ENCODE results near the gene SLC22A3. TPM values are rescaled to one million over a fixed set of nuclear protein-coding genes. Genes with fewer than 3 reads are reported as not detected.

The SLC22A3 gene
- total RNA-seq, 3 donors from 2014 or later, result 1.4 to 7.3 (median 1.6) TPM

DNA sequence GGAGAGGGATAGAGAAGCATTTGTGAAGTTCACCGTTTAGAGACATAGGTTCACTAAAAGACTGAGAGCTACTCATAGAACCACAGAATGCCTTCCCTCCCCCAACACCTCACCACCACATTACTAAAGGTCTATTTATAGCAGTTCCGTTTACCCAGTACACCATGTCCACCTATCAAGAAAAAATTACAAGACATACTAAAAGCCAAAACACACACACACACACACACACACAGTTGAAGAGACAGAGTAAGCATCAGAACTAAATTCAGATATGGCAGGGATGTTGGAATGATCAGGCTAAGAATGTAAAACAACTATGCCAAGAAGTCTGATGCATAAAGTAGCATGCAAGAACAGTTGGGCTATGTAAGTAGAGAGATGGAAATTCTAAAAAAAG lies 52.3 kb downstream of the SLC22A3 start:
- TF ChIP-seq, protein P1, sequence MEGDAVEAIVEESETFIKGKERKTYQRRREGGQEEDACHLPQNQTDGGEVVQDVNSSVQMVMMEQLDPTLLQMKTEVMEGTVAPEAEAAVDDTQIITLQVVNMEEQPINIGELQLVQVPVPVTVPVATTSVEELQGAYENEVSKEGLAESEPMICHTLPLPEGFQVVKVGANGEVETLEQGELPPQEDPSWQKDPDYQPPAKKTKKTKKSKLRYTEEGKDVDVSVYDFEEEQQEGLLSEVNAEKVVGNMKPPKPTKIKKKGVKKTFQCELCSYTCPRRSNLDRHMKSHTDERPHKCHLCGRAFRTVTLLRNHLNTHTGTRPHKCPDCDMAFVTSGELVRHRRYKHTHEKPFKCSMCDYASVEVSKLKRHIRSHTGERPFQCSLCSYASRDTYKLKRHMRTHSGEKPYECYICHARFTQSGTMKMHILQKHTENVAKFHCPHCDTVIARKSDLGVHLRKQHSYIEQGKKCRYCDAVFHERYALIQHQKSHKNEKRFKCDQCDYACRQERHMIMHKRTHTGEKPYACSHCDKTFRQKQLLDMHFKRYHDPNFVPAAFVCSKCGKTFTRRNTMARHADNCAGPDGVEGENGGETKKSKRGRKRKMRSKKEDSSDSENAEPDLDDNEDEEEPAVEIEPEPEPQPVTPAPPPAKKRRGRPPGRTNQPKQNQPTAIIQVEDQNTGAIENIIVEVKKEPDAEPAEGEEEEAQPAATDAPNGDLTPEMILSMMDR (IDR thresholded peaks at IDR 0.05), result no peak
- H3K9me3 ChIP-seq, result no peaks in the 10 kb centered on the region
- no peak overlapping the region for H3K4me3 ChIP-seq
- no peak for ATAC-seq
- H3K4me1 ChIP-seq (ENCODE audit: low read depth), result no peaks in the 10 kb centered on the region
- intact Hi-C loops (cut with DNase I, micrococcal nuclease), result no loop called here
- H3K36me3 ChIP-seq (ENCODE audit: low read depth), result no peaks in the 10 kb centered on the region
- no peak for DNase-seq

DNA sequence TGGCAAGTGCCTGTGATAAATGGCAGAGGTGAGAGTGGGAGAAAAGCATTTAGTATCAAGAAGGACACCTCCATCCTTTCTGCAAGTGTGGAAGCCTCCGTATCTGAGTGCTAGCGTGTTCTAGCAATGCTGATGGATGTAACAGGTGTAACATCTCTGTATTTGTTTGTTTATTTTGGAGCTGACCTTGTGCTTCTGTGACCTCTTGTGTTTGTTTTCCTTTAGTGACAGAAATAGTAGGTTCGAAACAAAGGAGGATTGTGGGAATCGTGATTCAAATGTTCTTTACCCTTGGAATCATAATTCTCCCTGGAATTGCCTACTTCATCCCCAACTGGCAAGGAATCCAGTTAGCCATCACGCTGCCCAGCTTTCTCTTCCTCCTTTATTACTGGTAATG lies 60.4 kb downstream of the SLC22A3 start:
- Histone ChIP-seq H3K9me3 (no peaks in the 10 kb centered on the region), H3K4me1 (ENCODE audit: low read depth) (no peaks in the 10 kb centered on the region), H3K4me3 (no peak overlapping the region), H3K36me3 (ENCODE audit: low read depth) (no peaks in the 10 kb centered on the region)
- intact Hi-C loops (cut with DNase I, micrococcal nuclease), result no loop called here
- ATAC-seq (no peak), DNase-seq (no peak)
- TF ChIP-seq, protein P1 (IDR thresholded peaks at IDR 0.05), result no peak

DNA sequence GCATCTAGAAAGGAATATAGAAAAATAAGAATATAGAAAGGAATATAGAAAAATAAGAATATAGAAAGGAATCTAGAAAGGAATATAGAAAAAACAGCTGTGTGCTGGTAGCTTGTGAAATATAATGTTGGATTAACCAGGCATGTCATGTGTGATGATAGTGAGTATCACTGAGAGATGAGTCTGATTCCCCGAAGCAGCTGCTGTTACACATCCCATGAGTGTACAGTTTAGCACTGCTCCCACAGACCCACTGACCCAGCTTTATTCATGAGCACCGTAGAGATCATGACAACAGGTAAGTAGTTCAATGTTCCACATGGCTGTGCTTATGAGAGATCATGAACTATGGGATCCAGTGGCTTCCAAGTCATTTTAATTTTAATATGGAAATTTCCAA lies 64.8 kb downstream of the SLC22A3 start:
- H3K36me3 ChIP-seq (ENCODE audit: low read depth), result no peaks in the 10 kb centered on the region
- no peak overlapping the region for H3K4me3 ChIP-seq
- H3K9me3 ChIP-seq, result no peaks in the 10 kb centered on the region
- ATAC-seq (no peak), DNase-seq (no peak)
- H3K4me1 ChIP-seq (ENCODE audit: low read depth), result no peaks in the 10 kb centered on the region
- intact Hi-C loops (cut with DNase I, micrococcal nuclease), result no loop called here
- TF ChIP-seq, protein P1 (IDR thresholded peaks at IDR 0.05), result no peak

DNA sequence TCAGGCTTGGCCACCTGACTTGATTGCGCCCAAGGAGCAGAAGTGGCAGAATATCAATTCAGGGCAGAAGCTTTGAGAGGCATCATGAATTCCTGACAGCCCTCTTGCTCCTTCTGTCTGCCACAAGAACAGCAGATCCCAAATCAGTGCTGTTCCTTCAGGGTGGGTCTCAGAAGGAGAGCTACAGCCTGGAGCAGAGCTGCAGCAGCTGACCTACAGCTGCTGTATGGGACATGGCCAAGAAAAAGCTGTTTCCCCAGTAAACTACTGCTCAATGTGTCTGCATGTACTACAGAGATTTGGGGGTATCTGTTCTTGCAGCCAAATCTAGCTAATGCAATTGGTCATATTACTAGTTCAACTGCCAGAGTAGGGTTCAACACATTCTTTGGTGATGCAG lies 69.0 kb downstream of the SLC22A3 start:
- intact Hi-C loops (cut with DNase I, micrococcal nuclease), result no loop called here
- TF ChIP-seq, protein P1 (IDR thresholded peaks at IDR 0.05), result no peak
- no peaks in the 10 kb centered on the region for H3K9me3 ChIP-seq
- DNase-seq (no peak), ATAC-seq (peak; percentile 15)
- no peak overlapping the region for H3K4me3 ChIP-seq
- no peaks in the 10 kb centered on the region for H3K36me3 ChIP-seq (ENCODE audit: low read depth)
- H3K4me1 ChIP-seq (ENCODE audit: low read depth), result no peaks in the 10 kb centered on the region

DNA sequence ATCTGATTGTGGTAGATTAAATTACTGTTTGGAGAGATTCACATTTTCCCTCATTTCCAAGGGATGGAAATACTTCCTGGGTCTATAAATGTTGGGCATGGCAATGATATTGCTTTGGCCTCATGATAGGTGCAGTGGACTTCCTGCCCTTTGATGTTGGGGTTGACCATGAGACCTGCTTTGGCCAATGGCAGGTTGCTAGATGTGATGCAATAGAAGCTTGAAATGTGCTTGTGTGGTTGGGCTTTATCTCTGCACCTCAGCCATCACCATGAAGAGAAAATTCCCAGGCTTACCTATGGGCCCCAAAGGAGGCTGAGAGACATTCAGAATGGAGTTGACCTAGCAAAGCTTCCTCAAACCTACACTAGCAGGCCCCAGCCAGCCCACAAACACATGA lies 69.4 kb downstream of the SLC22A3 start:
- TF ChIP-seq, protein P1 (IDR thresholded peaks at IDR 0.05), result no peak
- intact Hi-C loops (cut with DNase I, micrococcal nuclease), result no loop called here
- ATAC-seq (no peak), DNase-seq (no peak)
- Histone ChIP-seq H3K36me3 (ENCODE audit: low read depth) (no peaks in the 10 kb centered on the region), H3K9me3 (no peaks in the 10 kb centered on the region), H3K4me3 (no peak overlapping the region), H3K4me1 (ENCODE audit: low read depth) (no peaks in the 10 kb centered on the region)

DNA sequence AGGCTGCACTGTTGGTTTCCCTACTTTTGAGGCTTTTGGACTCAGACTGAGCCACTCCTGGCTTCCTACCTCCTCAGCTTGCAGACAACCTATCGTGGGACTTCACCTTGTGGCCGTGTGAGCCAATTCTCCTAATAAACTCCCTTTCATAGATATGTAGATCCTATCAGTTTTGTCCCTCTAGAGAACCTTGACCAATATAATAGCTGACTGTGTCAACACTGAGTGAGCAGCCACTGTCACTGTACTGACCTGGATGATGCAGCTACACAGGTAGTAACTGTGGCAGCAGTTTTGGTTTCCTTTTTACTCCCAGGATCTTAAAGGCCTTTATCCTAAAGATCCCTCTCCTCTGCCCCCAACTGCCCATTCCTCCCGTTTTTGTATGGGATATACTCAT lies 70.2 kb downstream of the SLC22A3 start:
- DNase-seq (no peak), ATAC-seq (peak; percentile 60)
- H3K36me3 ChIP-seq (ENCODE audit: low read depth), result no peaks in the 10 kb centered on the region
- TF ChIP-seq, protein P1 (IDR thresholded peaks at IDR 0.05), result no peak
- intact Hi-C loops (cut with DNase I, micrococcal nuclease), result no loop called here
- H3K4me1 ChIP-seq (ENCODE audit: low read depth), result no peaks in the 10 kb centered on the region
- no peaks in the 10 kb centered on the region for H3K9me3 ChIP-seq
- H3K4me3 ChIP-seq, result no peak overlapping the region
